Gastroesophageal sphincter (tissue), 4 donors: ENCODE data around the gene FBXW4. TPM values are rescaled to one million over a fixed set of nuclear protein-coding genes. Genes with fewer than 3 reads are reported as not detected.

Source experiments
- ATAC-seq: fragments of 150-250 bp; one replicate; pipeline ENCODE4 v1.9.1; 2016; ENCODE audit warnings: mild to moderate bottlenecking, moderate library complexity
- H3K27ac ChIP-seq, 4 donors: fragments of 200-600 bp; sonication (generic) in 3 of 4; 1 replicate in 3 of 4; 2 replicates in 1 of 4; pipeline ENCODE4 v1.5.1; 2016 to 2019
- H3K27me3 ChIP-seq: fragments of 200-600 bp; sonication (generic); one replicate; pipeline ENCODE4 v1.5.1; 2019
- H3K36me3 ChIP-seq, 2 donors: fragments of 200-600 bp; sonication (generic); one replicate each; pipeline ENCODE4 v1.5.1; 2019; ENCODE audit warnings: control low read depth in 1 of 2
- H3K4me1 ChIP-seq, 3 donors: fragments of 200-600 bp; sonication (generic); 1 replicate in 2 of 3; 2 replicates in 1 of 3; pipeline ENCODE4 v1.5.1; 2016 to 2019; ENCODE audit warnings: control low read depth in 2 of 3
- H3K4me3 ChIP-seq, 2 donors: fragments of 200-600 bp; sonication (generic); one replicate each; pipeline ENCODE4 v1.5.1; 2019; ENCODE audit warnings: mild to moderate bottlenecking in 1 of 2, moderate library complexity in 1 of 2
- H3K9me3 ChIP-seq, 3 donors: fragments of 200-600 bp; sonication (generic); one replicate each; pipeline ENCODE4 v1.5.1; 2017 to 2019; ENCODE audit warnings: control low read depth in 2 of 3
- CTCF ChIP-seq, 4 experiments: fragments of 200-600 bp in 2 of 4; fragments of 450-650 bp in 2 of 4; sonication (generic) in 1 of 4; IDR thresholded peaks; one replicate each; pipeline ENCODE4 v1.5.1; 2017 to 2019; ENCODE audit warnings: antibody characterized with exemption in 4 of 4, mild to moderate bottlenecking in 2 of 4, moderate library complexity in 2 of 4
- EP300 ChIP-seq: sonication (generic); formaldehyde crosslinking; IDR thresholded peaks from one replicate; pipeline ENCODE4 v1.6.1; 2017; ENCODE audit warnings: antibody characterized with exemption, mild to moderate bottlenecking
- POLR2A ChIP-seq, 2 donors: fragments of 450-650 bp; IDR thresholded peaks; one replicate each; pipeline ENCODE4 v1.6.1; 2017; ENCODE audit warnings: antibody characterized with exemption in 2 of 2, mild to moderate bottlenecking in 2 of 2, moderate library complexity in 1 of 2
- POLR2AphosphoS5 ChIP-seq: sonication (generic); formaldehyde crosslinking; IDR thresholded peaks from one replicate; pipeline ENCODE4 v1.6.1; 2017; ENCODE audit warnings: antibody characterized with exemption
- WGBS, 2 donors: methylation state at CpG; one replicate each; pipeline ENCODE4 v1.1.5; 2018; ENCODE audit warnings: low coverage in 1 of 2; 5-methylcytosine and 5-hydroxymethylcytosine counted together
- total RNA-seq, 4 donors: library from RNA; depleted of rRNA; stranded (reverse); fragments of >200 nt; gene quantifications; one replicate each; pipeline ENCODE4 v1.1.0, GENCODE V29; 2016

FBXW4 gene
- total RNA-seq, 4 donors from 2014 or later: 85.4 to 131 (median 112) TPM

GRCh38 chr10:101569323-101569621 lies 125.7 kb downstream of the FBXW4 start:
- TF ChIP-seq CTCF (IDR thresholded peaks at IDR 0.05): no peak
- TF ChIP-seq POLR2AphosphoS5: no peak
- TF ChIP-seq POLR2A (IDR thresholded peaks at IDR 0.05): no peak
- TF ChIP-seq EP300: no peak
- no peak for ATAC-seq
- no peaks in the 10 kb centered on the region for H3K36me3 ChIP-seq
- H3K27me3 ChIP-seq: peaks cover 59% of the 10 kb centered on the region
- peaks cover 0 to 14% (median 0%) of the 10 kb centered on the region in 3 donors for H3K9me3 ChIP-seq
- WGBS, 2 donors: 4% methylated on average over 9 of the region's 11 CpGs; no CpG with 5 or more reads in 1 of the 2 donors
- H3K4me3 ChIP-seq: no peak overlapping the region
- peaks cover 0 to 30% (median 22%) of the 10 kb centered on the region in 3 donors for H3K4me1 ChIP-seq
- H3K27ac ChIP-seq: no peak overlapping the region

- Histone ChIP-seq H3K27ac (no peak overlapping the region), H3K9me3 (peaks cover 0 to 10% (median 0%) of the 10 kb centered on the region in 3 donors), H3K27me3 (peaks cover 70% of the 10 kb centered on the region), H3K4me1 (peaks cover 0 to 30% (median 22%) of the 10 kb centered on the region in 3 donors), H3K36me3 (no peaks in the 10 kb centered on the region), H3K4me3 (no peak overlapping the region)
- ATAC-seq: no peak
- WGBS, 2 donors: 84 to 90% methylated on average over 7 to 11 of the region's 17 CpGs
- TF ChIP-seq POLR2AphosphoS5 (no peak), EP300 (no peak), POLR2A (IDR thresholded peaks at IDR 0.05) (no peak), CTCF (IDR thresholded peaks at IDR 0.05) (no peak)
Observed at GRCh38 chr10:101568054-101568745, 126.8 kb downstream of the FBXW4 start.

- TF ChIP-seq EP300 (no peak), POLR2A (IDR thresholded peaks at IDR 0.05) (no peak), POLR2AphosphoS5 (no peak), CTCF (IDR thresholded peaks at IDR 0.05) (no peak)
- Histone ChIP-seq H3K4me3 (no peak overlapping the region), H3K27me3 (peaks cover 78% of the 10 kb centered on the region), H3K36me3 (no peaks in the 10 kb centered on the region), H3K4me1 (peaks cover 0 to 30% (median 22%) of the 10 kb centered on the region in 3 donors), H3K27ac (no peak overlapping the region), H3K9me3 (peaks cover 0 to 2% (median 0%) of the 10 kb centered on the region in 3 donors)
- 56 to 69% methylated on average over 7 of the region's 7 CpGs for WGBS, 2 donors
- no peak for ATAC-seq
Observed at GRCh38 chr10:101567165-101568006, 127.6 kb downstream of the FBXW4 start.

DNA sequence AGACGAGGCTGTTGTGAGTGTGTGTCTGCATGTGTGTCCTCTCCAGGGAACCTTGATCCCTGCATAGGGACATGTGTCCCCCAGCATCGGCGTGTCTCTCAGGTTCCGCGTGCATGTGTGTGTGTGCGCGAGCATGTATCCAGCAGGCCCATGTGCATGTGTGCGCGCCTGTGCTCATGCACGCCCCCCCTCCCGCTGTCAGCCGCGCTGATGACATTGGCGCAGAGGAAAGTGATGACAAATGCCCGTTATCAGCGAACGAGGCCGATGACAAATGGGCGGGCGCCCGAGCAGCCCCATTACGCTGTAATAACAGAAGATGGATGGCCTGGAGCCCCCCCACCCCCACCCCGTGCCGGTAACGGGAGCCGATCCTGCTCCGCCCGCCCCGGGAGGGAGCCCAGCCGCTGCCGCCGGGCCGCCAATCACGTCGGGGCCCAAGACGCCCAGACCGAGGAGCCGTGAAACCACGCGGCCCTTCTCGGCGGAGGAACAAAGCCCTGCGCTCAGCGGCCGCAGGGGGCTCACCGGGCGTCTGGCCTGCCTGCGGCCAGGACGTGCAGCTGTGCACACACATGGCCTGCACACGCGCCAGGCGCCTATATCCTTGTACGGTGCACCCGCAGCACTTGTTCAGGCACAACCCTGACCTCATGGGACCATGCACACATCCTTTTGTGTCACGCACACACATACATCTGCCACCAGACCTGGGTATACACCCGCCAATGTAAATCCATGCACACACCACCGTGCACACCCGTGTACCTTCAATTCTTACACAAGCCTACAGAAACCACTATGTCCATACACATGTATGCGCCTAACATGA lies 128.4 kb downstream of the FBXW4 start:
- 38 to 67% methylated on average over 2 to 11 of the region's 59 CpGs for WGBS, 2 donors
- peaks cover 0 to 30% (median 22%) of the 10 kb centered on the region in 3 donors for H3K4me1 ChIP-seq
- H3K27ac ChIP-seq: no peak overlapping the region
- no peak for TF ChIP-seq EP300
- TF ChIP-seq POLR2A (IDR thresholded peaks at IDR 0.05): no peak
- TF ChIP-seq CTCF (IDR thresholded peaks at IDR 0.05): no peak
- no peak for TF ChIP-seq POLR2AphosphoS5
- ATAC-seq: no peak
- H3K27me3 ChIP-seq: peaks cover 86% of the 10 kb centered on the region
- H3K36me3 ChIP-seq: no peaks in the 10 kb centered on the region
- peak overlapping the region in 1 of 2 donors; percentile 34 for H3K4me3 ChIP-seq
- H3K9me3 ChIP-seq: no peaks in the 10 kb centered on the region
